ENCODE measurements around the gene TFAP2A.

TFAP2A gene

DNA sequence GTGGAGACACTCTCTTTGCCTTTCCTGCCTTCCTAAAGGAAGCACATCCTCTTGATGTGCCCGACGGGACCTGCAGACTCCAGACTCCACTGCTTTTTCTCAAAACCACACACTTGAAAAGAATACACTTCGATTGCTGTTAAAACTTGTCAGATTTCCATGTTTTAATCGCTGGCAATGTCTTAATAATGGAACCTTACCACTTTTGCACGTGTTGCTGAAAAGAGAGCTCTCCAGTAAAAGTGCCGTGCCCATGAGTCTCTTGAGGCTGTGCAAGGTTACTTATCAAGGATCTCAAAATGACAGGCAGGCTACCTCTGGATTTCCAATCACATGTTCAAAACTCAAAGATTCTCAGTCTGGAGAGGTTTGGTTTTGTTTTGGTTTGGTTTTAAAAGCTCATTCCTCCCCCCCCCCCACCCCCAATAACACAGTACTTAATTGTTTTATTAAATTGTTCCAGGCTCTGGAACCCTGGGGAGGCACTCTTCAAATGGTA, 12.0 kb upstream of the TFAP2A start:
- DNase-seq (ENCODE audit: low read depth in 1 of 2, low spot score in 1 of 2): no peak

DNA sequence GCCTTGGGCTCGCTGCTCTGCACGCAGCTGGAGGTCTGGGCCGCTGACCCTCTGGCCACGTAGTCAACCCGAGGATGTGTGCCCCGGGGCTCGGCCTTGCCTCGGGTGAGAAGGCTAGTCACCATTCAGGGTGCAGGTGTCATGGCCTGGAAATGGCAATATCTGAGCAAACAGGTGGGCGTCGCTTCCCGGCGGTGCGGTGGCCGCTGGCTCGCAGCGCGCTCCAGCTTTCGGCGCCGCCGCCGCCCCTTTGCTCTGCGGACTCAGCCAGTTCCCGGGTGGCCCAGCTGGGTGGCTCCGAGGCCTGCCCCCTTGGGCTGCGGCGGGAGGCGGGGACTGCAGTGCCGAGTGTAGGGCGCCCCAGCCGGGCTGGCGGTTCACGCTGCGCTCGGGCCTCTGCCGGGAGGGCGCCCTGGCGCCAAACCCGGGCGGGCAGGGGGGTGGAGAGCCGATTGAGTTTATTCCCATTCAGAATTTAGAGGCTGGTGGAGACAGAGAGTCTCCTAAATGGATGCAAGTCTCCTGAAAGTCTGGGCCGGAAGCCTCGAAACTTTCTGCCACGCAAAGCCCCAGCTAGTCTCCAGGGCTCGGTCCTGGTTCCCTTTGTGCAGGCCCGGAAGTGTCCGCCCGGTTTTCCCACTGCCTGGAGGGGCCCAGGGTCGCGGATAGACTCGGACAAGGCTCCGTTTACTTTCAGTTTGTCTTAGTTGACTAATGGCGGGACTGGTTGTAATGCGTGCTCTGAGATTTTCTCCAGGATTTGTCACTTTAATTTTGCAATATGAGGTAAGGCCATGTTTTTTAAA, 11.3 kb upstream of the TFAP2A start:
- DNase-seq (ENCODE audit: low read depth in 1 of 2, low spot score in 1 of 2): no peak

DNA sequence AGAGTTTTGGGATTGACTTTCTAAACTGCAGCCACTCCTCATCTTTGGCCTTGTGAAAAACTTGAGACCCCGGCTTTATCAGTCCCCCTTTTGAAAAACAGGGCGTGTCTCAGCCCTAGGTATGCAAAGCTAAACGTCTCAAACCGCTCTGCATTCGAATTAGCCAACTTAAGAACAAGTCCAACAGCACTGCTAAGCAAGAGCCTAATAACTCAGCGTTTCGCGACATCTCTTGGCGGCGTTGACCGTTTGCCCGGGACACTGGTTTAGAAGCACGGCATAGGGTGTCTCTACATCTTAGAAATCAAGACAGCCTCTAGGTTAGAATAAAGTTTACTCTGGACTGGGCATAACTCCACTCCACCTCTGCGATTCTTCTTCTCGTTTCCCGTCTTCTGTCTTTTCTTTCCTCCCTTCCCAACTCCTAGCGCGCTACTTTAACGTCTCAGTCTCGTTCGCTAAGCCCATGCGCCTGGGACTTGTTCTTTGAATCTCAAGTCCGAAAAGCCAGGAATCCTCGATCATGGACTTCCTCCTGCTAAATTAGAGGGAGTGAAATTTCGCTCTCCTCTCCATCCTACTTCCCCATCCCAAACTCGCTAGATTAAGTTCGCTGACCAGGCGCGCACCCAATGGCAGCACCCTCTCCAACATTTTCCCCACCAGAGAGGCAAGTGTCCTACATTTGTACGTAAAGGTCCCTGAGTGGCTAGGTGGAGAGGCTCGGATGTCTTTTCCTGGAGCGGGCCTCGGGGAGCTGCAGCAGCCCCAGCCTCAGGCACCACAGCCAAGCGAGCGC, 10.5 kb upstream of the TFAP2A start:
- no peak for DNase-seq (ENCODE audit: low read depth in 1 of 2, low spot score in 1 of 2)

DNA sequence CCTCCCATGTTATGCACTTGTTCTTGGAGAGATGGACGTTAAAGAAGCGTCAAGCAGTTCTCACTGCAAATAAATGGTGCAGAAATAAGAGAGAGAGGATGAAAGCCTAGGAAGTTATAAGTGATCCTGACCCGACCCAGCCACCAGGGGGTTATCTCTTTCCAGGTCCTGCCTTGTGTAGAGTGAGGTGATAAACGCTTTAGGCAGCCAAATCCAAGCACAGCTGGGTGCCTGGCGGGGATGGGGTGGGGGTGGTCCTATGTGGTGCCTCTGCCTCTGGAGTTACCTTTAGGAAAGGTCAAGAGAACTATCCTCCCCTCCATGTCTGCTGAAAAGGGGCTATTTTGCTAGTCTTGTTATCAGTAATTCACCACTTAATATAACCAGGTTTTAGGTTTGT, 9.2 kb upstream of the TFAP2A start:
- no peak for DNase-seq (ENCODE audit: low read depth in 1 of 2, low spot score in 1 of 2)

DNA sequence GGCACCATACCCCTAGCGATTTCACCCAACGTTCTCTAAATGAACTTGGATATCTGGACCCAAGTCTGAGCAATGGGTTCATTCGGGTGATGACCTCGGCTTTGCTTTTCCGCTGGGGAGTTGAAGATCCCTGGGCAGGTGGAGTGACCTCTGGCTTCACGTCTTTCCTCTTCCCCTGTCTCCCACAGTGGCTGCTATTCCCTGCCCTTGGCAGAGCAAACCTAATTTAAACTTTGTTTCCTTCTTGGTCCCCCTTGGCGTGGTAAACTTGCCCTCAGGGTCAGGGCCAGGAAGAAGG, 7.8 kb upstream of the TFAP2A start:
- DNase-seq (ENCODE audit: low read depth in 1 of 2, low spot score in 1 of 2): no peak

DNA sequence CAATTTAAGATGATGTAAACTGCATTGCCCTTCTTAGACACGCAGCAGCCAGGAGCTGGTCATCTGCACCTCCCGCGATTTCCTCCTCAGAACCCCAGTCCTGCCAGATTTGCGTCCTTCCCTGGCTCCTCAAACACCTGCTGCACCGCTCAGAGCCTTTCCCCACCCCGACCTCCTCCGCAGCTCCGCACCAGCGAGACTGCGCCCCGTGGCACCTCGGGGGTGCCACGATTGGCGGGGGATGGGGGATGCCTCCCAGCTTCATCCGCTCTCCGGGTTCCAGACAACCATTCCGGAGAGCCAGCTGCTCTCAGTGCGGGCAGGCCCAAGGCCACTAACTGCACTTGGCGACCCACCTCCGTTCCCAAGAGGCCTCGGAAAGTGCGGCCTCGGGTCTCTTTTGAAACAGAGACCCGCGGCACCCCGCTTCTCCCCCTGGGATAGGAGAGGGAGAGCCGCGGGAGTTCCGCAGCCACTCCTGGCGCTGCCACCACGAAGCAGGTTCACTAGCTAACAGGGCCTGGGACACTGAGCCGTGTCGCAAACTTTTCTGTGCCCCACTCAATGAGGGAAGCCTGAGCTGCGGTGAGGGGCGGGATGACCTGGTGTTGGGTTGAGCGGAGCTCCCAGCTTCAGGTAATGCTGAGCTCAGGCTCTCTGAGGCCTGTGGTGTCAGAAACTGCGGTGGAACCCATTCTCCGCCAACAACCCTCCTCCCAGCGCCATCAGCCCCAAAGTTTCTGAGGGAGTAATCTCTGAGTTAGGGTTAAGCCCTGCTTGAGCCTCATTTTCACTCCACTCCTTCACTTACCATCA, 7.3 kb upstream of the TFAP2A start:
- no peak for DNase-seq (ENCODE audit: low read depth in 1 of 2, low spot score in 1 of 2)

DNA sequence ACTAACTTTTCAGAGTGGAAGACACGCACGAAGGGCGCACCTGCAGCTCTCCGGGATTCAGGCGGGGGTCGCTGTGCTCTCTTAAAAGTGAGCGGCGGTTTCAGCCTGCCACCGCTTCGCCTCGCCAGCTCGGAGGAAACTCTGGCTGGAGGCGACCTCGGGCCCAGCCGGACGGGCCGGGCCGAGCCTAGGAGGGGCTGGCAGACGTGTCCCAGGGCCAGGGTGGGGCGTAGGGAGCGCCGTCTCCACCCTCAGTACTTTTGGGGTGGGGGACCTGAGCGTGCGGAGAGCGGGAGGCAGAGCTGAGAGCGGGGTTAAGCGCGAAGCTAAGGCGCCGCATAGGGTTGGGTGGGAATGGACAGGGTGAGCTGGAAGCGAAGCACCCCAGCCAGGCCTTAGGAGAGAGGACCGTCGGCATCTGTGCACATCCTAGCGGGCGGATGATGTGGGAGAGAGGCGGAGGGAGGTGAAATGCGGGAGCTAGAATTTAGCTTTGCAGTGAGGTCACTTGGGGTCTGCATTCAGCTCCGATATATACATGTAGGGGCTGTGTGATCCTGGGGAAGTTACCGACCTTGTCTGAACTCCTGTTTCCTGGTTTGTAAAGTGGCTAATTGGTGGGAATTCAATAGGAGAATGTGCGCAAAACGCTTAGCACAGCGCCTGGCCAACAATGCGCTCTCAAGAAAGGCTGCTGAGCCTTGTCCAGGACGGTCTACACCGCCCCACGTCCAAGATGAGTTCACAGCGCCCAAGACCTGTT, 6.5 kb upstream of the TFAP2A start:
- no peak for DNase-seq (ENCODE audit: low read depth in 1 of 2, low spot score in 1 of 2)

DNA sequence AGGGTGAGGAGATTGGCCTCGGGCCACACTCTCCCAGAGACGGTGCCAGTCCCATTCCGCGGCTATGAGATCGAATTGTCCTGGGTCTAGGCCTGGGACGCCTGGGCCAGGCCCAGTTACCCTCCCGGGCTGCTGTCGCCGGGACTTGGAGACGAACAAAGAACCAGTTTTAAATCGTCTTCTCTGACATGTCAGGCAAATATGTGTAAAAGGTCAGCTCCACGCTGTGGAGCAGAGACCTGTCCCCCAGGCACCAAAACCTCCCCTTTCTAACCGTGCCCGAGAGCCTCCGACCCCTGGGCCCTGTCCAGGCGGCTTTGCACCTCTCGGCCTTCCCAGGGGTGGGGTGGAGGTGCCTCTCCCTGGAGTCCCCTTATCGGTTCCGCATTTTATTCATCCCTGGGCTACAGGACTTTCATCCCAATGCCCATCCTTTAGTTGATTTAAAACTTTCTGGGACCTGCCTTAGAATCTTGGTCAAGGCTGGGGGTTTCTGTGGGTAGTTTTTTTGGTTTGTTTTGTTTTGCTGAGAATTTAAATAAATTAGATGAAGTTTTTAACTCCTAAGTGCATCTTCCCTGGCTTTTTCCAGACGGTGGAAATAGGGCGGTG, 5.8 kb upstream of the TFAP2A start:
- DNase-seq (ENCODE audit: low read depth in 1 of 2, low spot score in 1 of 2): no peak

DNA sequence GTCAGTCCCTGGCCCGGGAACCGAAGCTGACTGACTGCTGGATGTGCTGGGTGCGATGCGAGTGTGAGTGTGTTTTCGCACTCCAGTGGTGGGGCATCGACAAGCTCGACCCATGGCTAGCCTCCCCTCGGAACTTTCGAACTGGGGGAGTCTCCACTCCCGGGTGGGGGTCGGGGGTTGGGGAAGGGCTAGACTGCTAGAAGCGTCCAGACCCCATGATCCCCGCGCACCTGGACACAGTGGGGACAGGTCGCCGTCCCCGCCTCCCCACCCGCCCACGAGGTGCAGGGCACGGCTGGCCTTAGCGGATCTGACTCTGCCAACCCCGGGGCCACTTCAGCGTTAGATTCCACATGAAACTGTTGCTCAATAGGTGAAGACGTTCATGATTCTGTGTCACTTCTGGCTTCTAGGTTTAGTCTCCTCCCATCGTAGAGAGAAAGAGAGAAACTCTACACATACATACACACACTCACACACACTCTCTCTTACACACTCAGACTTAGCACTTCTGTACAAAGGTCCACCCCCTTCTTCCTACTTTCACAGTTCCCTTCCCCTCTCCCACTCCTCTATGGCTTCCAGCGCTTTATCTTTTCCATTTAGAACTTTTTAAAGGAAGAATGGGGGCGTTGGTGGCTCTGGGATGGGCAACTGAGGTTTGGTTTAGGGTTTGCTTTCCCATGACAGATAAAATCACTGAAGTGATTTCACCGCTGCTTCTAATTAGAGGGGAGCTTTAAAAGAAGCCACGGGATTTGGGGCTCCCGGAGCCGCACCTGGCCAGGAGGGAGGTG, 5.1 kb upstream of the TFAP2A start:
- DNase-seq (ENCODE audit: low read depth in 1 of 2, low spot score in 1 of 2): no peak

DNA sequence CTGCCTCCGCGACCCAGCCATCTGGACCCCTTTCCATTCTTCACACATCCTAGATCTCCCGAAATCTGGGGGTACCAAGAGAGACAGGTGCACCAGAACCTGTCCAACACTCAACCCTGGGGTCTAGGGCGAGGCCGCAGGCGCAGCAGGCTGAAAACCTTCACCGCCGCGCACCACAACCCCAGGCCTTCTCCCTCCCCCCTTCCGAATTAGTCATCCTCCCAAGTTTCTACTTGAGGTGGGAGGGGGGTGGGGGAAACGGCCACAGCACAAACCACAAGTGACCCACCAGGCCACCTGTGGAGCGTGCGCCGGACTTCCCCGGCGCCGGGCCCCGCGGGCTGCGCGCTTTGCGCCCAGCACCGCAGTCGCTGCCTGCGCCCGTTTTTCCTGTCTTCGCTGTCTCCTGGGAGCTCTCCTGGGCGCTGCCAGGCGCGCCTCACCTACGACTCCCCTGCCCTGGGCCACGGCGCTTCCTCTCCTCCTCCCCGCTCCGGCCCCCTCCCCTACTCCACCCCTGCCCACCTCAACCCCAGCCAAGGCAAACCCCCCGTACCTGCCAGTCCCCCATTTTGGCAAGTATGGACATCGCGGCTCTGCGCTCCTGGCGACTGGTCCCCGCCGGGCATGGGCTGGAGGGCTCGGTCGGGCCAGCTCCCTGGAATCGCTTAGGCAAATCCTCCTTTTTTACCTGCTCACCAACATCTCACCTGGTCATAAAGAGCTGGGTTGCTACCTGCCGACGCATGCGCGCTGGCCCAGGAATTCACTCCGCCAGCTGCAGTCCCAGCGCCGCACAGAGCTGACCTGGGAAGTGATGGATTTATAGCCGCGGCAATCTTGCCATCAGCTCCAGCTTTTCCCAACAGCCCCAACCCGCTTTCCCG, 4.2 kb upstream of the TFAP2A start:
- no peak for DNase-seq (ENCODE audit: low read depth in 1 of 2, low spot score in 1 of 2)

DNA sequence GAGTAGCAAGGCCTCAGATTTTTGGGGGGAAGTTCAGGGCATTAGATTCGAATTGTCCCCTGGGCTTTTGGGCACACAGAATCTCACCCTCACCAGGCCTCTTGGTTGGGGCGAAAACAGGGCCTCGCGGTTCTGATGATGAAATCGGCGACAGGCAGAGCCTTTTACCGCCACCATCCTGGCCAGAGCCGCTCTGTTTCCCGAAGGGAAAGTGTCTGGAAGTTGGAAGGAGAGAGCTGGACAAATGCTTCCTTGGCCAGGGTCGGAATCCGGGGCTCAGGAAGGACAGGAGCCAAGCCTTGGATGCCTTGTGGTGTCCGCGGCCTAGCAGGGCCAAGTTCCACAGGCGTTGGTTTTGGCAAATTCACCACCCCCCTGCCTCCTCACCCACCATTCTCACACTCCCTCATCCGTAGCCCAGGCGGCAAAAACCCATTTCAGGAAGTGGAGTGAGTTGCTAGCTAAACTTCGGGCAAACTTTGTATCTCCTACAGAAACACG, 3.5 kb upstream of the TFAP2A start:
- no peak for DNase-seq (ENCODE audit: low read depth in 1 of 2, low spot score in 1 of 2)

DNA sequence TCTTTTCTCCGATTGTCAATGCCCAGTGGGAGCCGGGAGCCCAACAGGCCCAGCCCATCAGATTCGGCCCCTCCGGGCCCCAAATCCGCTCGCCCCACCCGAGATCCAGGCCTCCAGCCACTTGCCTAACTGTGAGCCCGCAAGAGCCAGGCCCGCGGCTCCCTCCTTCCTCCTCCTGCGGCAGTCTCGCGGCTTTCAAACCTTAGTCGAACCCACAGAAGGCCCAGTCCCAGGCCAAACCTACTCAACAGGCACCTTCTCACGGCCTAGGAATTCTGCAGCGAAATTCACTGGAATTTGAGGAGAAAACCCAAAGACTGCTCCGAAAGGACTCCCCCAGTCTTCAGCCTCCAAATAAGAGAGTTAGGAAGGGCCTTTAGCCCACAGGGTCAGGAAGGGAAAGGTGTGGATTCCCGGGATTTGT, 2.8 kb upstream of the TFAP2A start:
- DNase-seq (ENCODE audit: low read depth in 1 of 2, low spot score in 1 of 2): no peak

DNA sequence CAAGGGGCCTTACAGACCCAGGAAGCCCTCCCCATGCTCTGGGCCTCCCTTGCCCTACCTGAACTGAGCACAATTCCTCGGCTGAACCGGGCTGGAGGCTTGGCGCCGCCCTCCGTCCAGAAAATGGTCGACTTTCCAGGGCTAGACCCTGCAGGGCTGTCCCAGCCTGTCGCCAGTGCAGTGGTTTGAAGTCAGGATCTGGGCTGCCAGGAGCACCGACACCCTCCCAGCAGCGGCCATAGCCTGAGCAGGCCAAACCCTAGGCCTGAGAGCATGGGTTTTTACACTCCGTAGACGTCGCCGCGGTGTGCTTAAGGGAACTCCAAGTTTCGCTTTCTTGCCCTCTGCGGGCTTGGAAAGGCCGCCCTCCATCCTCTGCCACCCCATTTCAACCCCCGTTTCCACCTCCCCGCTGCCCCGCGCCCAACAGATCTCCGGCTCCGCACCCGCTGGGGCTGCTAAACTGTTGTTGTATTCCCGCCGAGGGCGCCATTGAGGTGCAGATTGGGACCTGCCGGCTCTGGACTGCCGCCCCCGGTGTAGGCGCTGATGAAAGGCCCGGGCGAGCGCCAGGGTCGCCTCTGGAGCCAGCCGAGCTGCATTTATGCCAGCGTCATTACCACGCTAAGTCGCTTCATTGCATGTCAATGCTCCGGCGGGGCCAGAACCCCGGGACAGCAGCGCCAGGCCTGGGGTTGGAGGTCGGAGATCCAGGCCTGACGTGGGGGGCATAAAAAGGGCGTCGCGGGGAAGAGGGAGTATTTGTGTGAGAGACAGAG, 2.2 kb upstream of the TFAP2A start:
- no peak for DNase-seq (ENCODE audit: low read depth in 1 of 2, low spot score in 1 of 2)

DNA sequence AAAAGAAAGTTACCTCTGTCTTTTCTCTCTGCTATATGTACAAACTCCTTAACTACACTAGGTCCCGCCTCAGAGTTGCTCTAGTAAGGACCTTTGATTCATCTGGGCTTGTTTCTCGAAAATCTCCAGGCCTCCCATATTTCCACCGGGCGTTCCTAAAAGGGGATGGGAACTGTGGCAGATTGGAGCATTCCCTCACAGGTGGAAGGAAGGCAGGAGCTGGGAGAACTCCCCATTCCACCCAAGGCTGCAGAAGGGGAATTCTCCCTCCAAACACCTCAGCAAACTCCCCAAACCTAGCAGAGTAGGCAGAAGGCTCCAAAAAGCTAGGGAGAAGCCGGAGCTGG, 1.6 kb upstream of the TFAP2A start:
- DNase-seq (ENCODE audit: low read depth in 1 of 2, low spot score in 1 of 2): no peak

DNA sequence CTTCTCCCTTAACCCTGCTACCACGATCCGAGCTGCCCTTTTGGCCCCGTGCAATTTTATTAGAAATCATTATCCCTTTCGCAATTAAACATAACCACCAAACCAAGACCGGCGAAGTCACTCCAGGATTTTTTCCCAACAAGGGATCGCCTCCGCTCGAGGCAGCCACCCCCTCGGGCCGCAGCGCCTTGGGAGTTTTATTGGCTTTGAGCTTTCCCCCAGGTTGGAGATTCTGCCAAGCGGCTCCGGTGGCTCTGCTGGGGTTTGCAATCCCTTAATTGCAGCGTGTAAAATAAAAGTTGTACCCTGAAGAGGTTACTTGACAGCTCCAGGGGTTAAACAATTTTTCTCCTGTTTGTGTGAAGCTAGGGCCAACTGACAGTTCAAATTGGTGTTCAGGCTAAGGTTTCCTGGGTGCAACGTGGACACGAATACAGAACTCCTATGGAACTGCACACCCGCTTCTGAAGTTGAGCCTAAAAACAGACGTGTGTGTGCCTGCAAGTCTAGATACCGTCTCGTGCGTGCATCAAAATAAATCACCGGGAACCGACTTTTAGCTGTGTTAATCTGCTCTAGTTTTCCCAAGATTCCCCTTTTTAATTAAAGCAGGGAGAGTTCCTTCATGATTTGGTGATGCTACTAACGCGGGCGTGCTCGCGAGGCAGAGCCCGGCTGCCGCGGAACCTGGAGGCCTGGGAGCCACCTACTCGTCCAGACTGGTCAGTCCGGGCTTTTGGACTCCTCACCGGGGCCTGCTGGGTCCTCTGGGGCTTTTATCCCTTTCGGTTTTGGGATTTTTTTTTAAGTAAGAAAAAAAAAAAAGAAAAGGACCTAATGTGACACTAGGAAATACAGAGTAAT, 975 bp upstream of the TFAP2A start:
- no peak for DNase-seq (ENCODE audit: low read depth in 1 of 2, low spot score in 1 of 2)

DNA sequence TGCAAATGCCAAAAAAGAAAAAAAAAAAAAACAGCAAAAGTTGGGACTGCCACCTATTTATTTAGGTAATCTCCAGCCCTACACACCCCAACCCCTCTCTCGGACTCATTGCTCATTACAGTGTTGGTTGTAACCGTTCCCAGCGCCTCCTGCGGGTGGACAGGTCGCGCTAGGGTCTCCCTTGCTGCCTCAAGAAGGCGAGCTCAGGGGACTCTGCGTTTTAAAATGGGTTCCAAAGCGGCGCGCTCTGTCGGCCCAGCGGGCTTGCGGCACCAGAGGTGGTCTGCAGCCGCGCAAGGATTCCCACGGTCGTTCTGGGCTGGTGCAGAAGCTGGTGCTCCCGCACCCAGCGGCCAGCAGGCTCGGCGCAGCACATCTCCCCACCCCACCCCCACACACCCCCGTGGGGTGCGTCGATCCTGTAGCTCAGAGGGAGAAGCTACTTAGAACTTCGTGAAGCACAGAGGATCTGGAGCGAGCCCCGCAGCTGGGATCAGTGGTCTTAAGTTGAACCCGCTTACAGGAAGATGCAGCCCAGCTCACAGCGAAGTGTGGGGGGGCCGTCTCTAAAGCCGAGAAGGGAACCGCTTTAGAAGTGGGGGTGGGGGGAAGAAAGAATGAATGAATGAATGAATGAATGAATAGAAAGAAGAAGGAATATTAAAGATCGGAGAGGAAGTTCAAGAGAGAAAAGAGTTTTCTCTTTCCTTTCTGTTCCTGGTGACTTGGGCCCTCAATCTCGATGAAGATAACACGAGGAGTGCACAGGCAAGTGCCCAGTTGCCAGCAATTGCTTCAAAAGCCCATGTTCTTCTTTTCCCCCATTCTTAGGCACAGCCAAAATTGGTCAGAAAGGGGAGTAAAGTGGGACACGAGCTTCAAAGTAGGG, 780 bp downstream of the TFAP2A start:
- no peak for DNase-seq (ENCODE audit: low read depth in 1 of 2, low spot score in 1 of 2)
